GM12891 (cell line): ENCODE results near the gene XRRA1.

Experiments used
- POLR2A ChIP-seq: IDR thresholded peaks from 2 replicates; pipeline ENCODE4 v1.6.1; 2011; ENCODE audit warnings: low read depth, low read length, control low read depth
- POLR2AphosphoS5 ChIP-seq: IDR thresholded peaks from 2 replicates; pipeline ENCODE4 v1.6.1; 2011; ENCODE audit warnings: low read depth, low read length, control low read depth
- TAF1 ChIP-seq: IDR thresholded peaks from 2 replicates; pipeline ENCODE4 v1.6.1; 2011; ENCODE audit warnings: low read depth, low read length, control low read depth

DNA sequence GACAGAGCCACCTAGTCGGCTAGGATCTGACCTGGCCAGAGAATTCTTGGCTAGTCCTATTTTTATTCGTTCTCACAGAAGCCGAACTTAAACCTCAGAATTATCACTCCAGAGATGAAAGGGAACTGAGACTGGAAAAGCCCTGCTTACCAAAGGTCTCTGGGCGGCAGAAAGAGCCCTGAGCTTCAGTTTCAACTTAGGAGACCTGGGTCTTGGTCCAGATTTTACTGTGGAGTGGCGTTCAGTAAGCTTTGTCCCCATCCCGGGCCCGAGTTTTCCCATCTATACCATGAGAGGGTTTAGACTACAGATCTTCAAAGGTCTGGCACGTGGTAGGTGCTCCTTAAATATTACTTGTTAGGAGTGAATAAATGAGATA lies 40.4 kb upstream of the XRRA1 start:
- TF ChIP-seq POLR2A (no peak), TAF1 (no peak), POLR2AphosphoS5 (no peak)
